ENCODE data around the gene NF1.
A peak's percentile ranks its signal among the peaks of the same experiment; 100 is the strongest.
"Not testable (repeated sequence)": the region's sequence is repeated elsewhere in the genome, so short reads cannot be mapped to it uniquely, and the experiment has no call there.

NF1 gene

GRCh38 chr17:31198666-31199065, 103.9 kb downstream of the NF1 start:
- DNase-seq (ENCODE audit: low spot score) = not testable (repeated sequence)

GRCh38 chr17:31200287-31200686, 105.5 kb downstream of the NF1 start:
- DNase-seq (ENCODE audit: low spot score) = no peak

- no peak for DNase-seq (ENCODE audit: low spot score)
These were observed 108.2 kb downstream of the NF1 start for GRCh38 chr17:31202968-31203367.

- DNase-seq (ENCODE audit: low spot score) = no peak
These were observed 116.7 kb downstream of the NF1 start for GRCh38 chr17:31211352-31212012.

GRCh38 chr17:31216031-31216751, 121.4 kb downstream of the NF1 start:
- peak; percentile 25 for DNase-seq (ENCODE audit: low spot score)

- DNase-seq (ENCODE audit: low spot score) = no peak
These were observed 129.6 kb downstream of the NF1 start for GRCh38 chr17:31224366-31224765.

GRCh38 chr17:31225831-31226230, 131.1 kb downstream of the NF1 start:
- DNase-seq (ENCODE audit: low spot score) = no peak

GRCh38 chr17:31226373-31226772, 131.6 kb downstream of the NF1 start:
- no peak for DNase-seq (ENCODE audit: low spot score)

GRCh38 chr17:31226950-31227349, 132.2 kb downstream of the NF1 start:
- no peak for DNase-seq (ENCODE audit: low spot score)

GRCh38 chr17:31231852-31232251, 137.1 kb downstream of the NF1 start:
- DNase-seq (ENCODE audit: low spot score) = no peak

- no peak for DNase-seq (ENCODE audit: low spot score)
These were observed 140.3 kb downstream of the NF1 start for GRCh38 chr17:31235110-31235509.

GRCh38 chr17:31236137-31236536, 141.4 kb downstream of the NF1 start:
- DNase-seq (ENCODE audit: low spot score) = no peak

- no peak for DNase-seq (ENCODE audit: low spot score)
These were observed 141.9 kb downstream of the NF1 start for GRCh38 chr17:31236712-31237111.

- DNase-seq (ENCODE audit: low spot score) = no peak
These were observed 146.3 kb downstream of the NF1 start for GRCh38 chr17:31241116-31241515.

GRCh38 chr17:31248986-31249834, 154.4 kb downstream of the NF1 start:
- DNase-seq (ENCODE audit: low spot score) = no peak

- DNase-seq (ENCODE audit: low spot score) = no peak
These were observed 155.0 kb downstream of the NF1 start for GRCh38 chr17:31249835-31250141.

- no peak for DNase-seq (ENCODE audit: low spot score)
These were observed 155.5 kb downstream of the NF1 start for GRCh38 chr17:31250229-31250628.

- no peak for DNase-seq (ENCODE audit: low spot score)
These were observed 156.6 kb downstream of the NF1 start for GRCh38 chr17:31251105-31251969.

- DNase-seq (ENCODE audit: low spot score) = no peak
These were observed 157.2 kb downstream of the NF1 start for GRCh38 chr17:31251970-31252328.

GRCh38 chr17:31252741-31253140, 158.0 kb downstream of the NF1 start:
- no peak for DNase-seq (ENCODE audit: low spot score)

GRCh38 chr17:31254654-31255053, 159.9 kb downstream of the NF1 start:
- no peak for DNase-seq (ENCODE audit: low spot score)

- no peak for DNase-seq (ENCODE audit: low spot score)
These were observed 162.2 kb downstream of the NF1 start for GRCh38 chr17:31256936-31257335.

Data from SW480 (cell line).